DND-41 (cell line): Measurements from ENCODE around the gene GDNF.

ENCODE experiments used
- ATAC-seq: fragments of 200-7000 bp; cut with Tn5 transposase; 3 replicates; pipeline ENCODE4 v1.9.1; 2021; ENCODE audit warnings: low read depth; ENCODE audit not compliant: insufficient read depth
- DNase-seq: peaks from one replicate; pipeline ENCODE4 v3.0.0-alpha.2; 2020
- H2AFZ ChIP-seq: 2 replicates; pipeline ENCODE4 v1.6.0; 2012; ENCODE audit warnings: low read depth, low read length
- H3K27ac ChIP-seq: 2 replicates; pipeline ENCODE4 v1.5.1; 2012; ENCODE audit warnings: low read length, inconsistent platforms
- H3K27me3 ChIP-seq: fragments of 200-600 bp; sonication (generic); 2 replicates; pipeline ENCODE4 v1.6.0; 2012; ENCODE audit warnings: low read length, mild to moderate bottlenecking, inconsistent platforms; ENCODE audit not compliant: insufficient read depth, poor library complexity
- H3K36me3 ChIP-seq: 2 replicates; pipeline ENCODE4 v1.5.1; 2012; ENCODE audit warnings: low read length, inconsistent platforms; ENCODE audit not compliant: insufficient read depth
- H3K4me1 ChIP-seq: 2 replicates; pipeline ENCODE4 v1.5.1; 2012; ENCODE audit warnings: mild to moderate bottlenecking, low read length; ENCODE audit not compliant: insufficient read depth
- H3K4me2 ChIP-seq: 2 replicates; pipeline ENCODE4 v1.6.0; 2012; ENCODE audit warnings: mild to moderate bottlenecking, moderate library complexity, low read length, inconsistent platforms; ENCODE audit not compliant: insufficient read depth
- H3K4me3 ChIP-seq, 2 experiments: fragments of 200-600 bp in 1 of 2; shearing (Covaris generic) in 1 of 2; 2 replicates each; pipeline ENCODE4 v1.5.1; 2012 to 2016; ENCODE audit warnings: inconsistent platforms in 2 of 2, low read length in 2 of 2, mild to moderate bottlenecking in 2 of 2, low read depth in 1 of 2, moderate library complexity in 1 of 2
- H3K79me2 ChIP-seq: 2 replicates; pipeline ENCODE4 v1.6.0; 2012; ENCODE audit warnings: low read length, inconsistent platforms; ENCODE audit not compliant: insufficient read depth
- H3K9ac ChIP-seq: 2 replicates; pipeline ENCODE4 v1.6.0; 2012; ENCODE audit warnings: low read depth, mild to moderate bottlenecking, inconsistent platforms, low read length, moderate library complexity
- H3K9me3 ChIP-seq: 2 replicates; pipeline ENCODE4 v1.5.1; 2012; ENCODE audit warnings: low read length, moderate library complexity, mild to moderate bottlenecking, inconsistent platforms; ENCODE audit not compliant: insufficient read depth, severe bottlenecking
- H4K20me1 ChIP-seq: 2 replicates; pipeline ENCODE4 v1.6.0; 2012; ENCODE audit warnings: low read length; ENCODE audit not compliant: insufficient read depth
- CTCF ChIP-seq: IDR thresholded peaks from 2 replicates; pipeline ENCODE4 v1.5.1; 2012; ENCODE audit warnings: borderline replicate concordance, low read length, moderate library complexity, mild to moderate bottlenecking; ENCODE audit not compliant: poor library complexity, severe bottlenecking; ENCODE audit errors: extremely low read depth
- EZH2 ChIP-seq: IDR thresholded peaks from 3 replicates; pipeline ENCODE4 v1.6.1; 2012; ENCODE audit warnings: borderline replicate concordance, low read depth, mild to moderate bottlenecking, moderate library complexity, low read length, inconsistent platforms; ENCODE audit not compliant: severe bottlenecking

GDNF gene

GRCh38 chr5:37842048-37842447 is 2.2 kb upstream of the GDNF start:
- no peak for ATAC-seq
- no peak overlapping the region for H3K27ac ChIP-seq
- no peaks in the 10 kb centered on the region for H3K27me3 ChIP-seq
- no peak overlapping the region for H2AFZ ChIP-seq
- no peaks in the 10 kb centered on the region for H3K36me3 ChIP-seq
- H3K9ac ChIP-seq = no peak overlapping the region
- H3K79me2 ChIP-seq = no peaks in the 10 kb centered on the region
- no peak for TF ChIP-seq CTCF
- no peak for TF ChIP-seq EZH2
- no peak for DNase-seq
- no peaks in the 10 kb centered on the region for H3K9me3 ChIP-seq
- H3K4me3 ChIP-seq = no peak overlapping the region
- no peaks in the 10 kb centered on the region for H3K4me1 ChIP-seq
- no peaks in the 10 kb centered on the region for H4K20me1 ChIP-seq
- no peak overlapping the region for H3K4me2 ChIP-seq

- ATAC-seq (no peak), DNase-seq (no peak)
- no peak overlapping the region for H3K4me3 ChIP-seq
- H3K4me2 ChIP-seq = no peak overlapping the region
- H3K27ac ChIP-seq = no peak overlapping the region
- H3K79me2 ChIP-seq = no peaks in the 10 kb centered on the region
- TF ChIP-seq EZH2 (no peak), CTCF (no peak)
- H3K9me3 ChIP-seq = no peaks in the 10 kb centered on the region
- no peaks in the 10 kb centered on the region for H4K20me1 ChIP-seq
- no peaks in the 10 kb centered on the region for H3K36me3 ChIP-seq
- no peaks in the 10 kb centered on the region for H3K27me3 ChIP-seq
- H3K9ac ChIP-seq = no peak overlapping the region
- no peaks in the 10 kb centered on the region for H3K4me1 ChIP-seq
- H2AFZ ChIP-seq = no peak overlapping the region
Observed at GRCh38 chr5:37841203-37841602, 1.4 kb upstream of the GDNF start.

- no peak overlapping the region for H2AFZ ChIP-seq
- ATAC-seq (no peak), DNase-seq (no peak)
- no peaks in the 10 kb centered on the region for H3K9me3 ChIP-seq
- no peak overlapping the region for H3K4me2 ChIP-seq
- no peaks in the 10 kb centered on the region for H3K36me3 ChIP-seq
- no peak overlapping the region for H3K4me3 ChIP-seq
- no peaks in the 10 kb centered on the region for H3K79me2 ChIP-seq
- no peaks in the 10 kb centered on the region for H3K27me3 ChIP-seq
- no peak for TF ChIP-seq CTCF
- no peak for TF ChIP-seq EZH2
- no peak overlapping the region for H3K27ac ChIP-seq
- no peaks in the 10 kb centered on the region for H3K4me1 ChIP-seq
- H3K9ac ChIP-seq = no peak overlapping the region
- H4K20me1 ChIP-seq = no peaks in the 10 kb centered on the region
Observed at GRCh38 chr5:37840053-37841034, 503 bp upstream of the GDNF start.
